HFFc6 (cell line): ENCODE measurements around the gene MED12. TPM values are rescaled to one million over a fixed set of nuclear protein-coding genes. Genes with fewer than 3 reads are reported as not detected.

Source experiments
- DNase-seq: peaks from one replicate; pipeline ENCODE4 v3.0.0-alpha.2; 2018
- H3K27ac Mint-ChIP-seq: 2 replicates; pipeline ENCODE4 v1.8.0; 2020; ENCODE audit warnings: mild to moderate bottlenecking, mixed read lengths
- H3K27me3 Mint-ChIP-seq: 2 replicates; pipeline ENCODE4 v1.8.0; 2021; ENCODE audit warnings: mild to moderate bottlenecking, moderate library complexity, mixed read lengths; ENCODE audit not compliant: insufficient read depth
- H3K36me3 Mint-ChIP-seq: 2 replicates; pipeline ENCODE4 v1.8.0; 2021; ENCODE audit warnings: low read depth, mixed read lengths
- H3K4me1 Mint-ChIP-seq: 2 replicates; pipeline ENCODE4 v1.8.0; 2020; ENCODE audit warnings: low read depth, mixed read lengths
- H3K4me3 Mint-ChIP-seq: 2 replicates; pipeline ENCODE4 v1.8.0; 2020; ENCODE audit warnings: mild to moderate bottlenecking, moderate library complexity, mixed read lengths
- H3K9me3 Mint-ChIP-seq: 2 replicates; pipeline ENCODE4 v1.8.0; 2020; ENCODE audit warnings: mild to moderate bottlenecking, mixed read lengths
- total RNA-seq, 6 experiments: library from RNA; stranded (reverse); fragmentation: NEBNext Ultra II Directional; extraction: Animal tissue kit (Norgen Biotek cat#: 25700); gene quantifications; 2 replicates in 1 of 6; 3 replicates in 5 of 6; pipeline ENCODE4 v1.2.3, GENCODE V29; 2021
- TF ChIP-seq, protein P1 (sequence below): fragments of 200-600 bp; sonication (generic); IDR thresholded peaks from 2 replicates; pipeline ENCODE4 v1.5.0; 2021; ENCODE audit warnings: antibody characterized with exemption, mild to moderate bottlenecking

MED12 gene
- total RNA-seq, 6 experiments from 2014 or later: 22.8 to 31.2 (median 28.5) TPM

DNA sequence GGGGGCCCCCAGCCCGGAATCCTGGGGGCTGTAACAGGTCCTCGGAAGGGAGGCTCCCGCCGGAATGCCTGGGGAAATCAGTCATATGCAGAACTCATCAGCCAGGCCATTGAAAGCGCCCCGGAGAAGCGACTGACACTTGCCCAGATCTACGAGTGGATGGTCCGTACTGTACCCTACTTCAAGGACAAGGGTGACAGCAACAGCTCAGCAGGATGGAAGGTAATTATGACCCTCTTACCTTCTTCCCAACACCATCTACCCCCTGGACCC is 21.7 kb upstream of the MED12 start:
- TF ChIP-seq, protein P1, sequence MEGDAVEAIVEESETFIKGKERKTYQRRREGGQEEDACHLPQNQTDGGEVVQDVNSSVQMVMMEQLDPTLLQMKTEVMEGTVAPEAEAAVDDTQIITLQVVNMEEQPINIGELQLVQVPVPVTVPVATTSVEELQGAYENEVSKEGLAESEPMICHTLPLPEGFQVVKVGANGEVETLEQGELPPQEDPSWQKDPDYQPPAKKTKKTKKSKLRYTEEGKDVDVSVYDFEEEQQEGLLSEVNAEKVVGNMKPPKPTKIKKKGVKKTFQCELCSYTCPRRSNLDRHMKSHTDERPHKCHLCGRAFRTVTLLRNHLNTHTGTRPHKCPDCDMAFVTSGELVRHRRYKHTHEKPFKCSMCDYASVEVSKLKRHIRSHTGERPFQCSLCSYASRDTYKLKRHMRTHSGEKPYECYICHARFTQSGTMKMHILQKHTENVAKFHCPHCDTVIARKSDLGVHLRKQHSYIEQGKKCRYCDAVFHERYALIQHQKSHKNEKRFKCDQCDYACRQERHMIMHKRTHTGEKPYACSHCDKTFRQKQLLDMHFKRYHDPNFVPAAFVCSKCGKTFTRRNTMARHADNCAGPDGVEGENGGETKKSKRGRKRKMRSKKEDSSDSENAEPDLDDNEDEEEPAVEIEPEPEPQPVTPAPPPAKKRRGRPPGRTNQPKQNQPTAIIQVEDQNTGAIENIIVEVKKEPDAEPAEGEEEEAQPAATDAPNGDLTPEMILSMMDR: no peak
- Mint-ChIP-seq H3K27me3 (no peaks in the 10 kb centered on the region; the same call in 1 of the 2 replicates), H3K36me3 (no peaks in the 10 kb centered on the region), H3K9me3 (no peaks in the 10 kb centered on the region), H3K27ac (no peak overlapping the region), H3K4me3 (peak overlapping the region; percentile 98), H3K4me1 (peaks cover 7% of the 10 kb centered on the region; the same call in 1 of the 2 replicates)
- no peak for DNase-seq

DNA sequence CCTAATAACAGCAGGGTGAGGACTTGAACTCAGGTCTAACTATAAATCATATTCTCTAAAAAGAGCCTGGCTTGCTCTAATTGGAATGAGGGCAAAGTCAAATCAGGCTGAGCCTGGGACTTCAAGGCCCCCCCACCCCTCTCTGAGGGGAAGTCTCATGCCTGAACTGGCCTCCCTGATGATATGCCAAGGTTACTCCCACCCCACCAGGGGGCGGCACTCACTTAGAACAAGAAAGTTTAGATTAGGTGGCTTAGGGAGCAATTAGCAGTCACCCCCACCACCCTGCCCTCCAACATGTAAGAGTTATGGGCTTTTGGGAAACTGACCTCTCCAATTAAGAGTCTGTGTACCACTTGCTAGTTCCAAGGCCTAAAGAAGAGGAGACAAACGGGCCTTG is 20.1 kb upstream of the MED12 start:
- H3K27me3 Mint-ChIP-seq: no peaks in the 10 kb centered on the region; the same call in 1 of the 2 replicates

DNA sequence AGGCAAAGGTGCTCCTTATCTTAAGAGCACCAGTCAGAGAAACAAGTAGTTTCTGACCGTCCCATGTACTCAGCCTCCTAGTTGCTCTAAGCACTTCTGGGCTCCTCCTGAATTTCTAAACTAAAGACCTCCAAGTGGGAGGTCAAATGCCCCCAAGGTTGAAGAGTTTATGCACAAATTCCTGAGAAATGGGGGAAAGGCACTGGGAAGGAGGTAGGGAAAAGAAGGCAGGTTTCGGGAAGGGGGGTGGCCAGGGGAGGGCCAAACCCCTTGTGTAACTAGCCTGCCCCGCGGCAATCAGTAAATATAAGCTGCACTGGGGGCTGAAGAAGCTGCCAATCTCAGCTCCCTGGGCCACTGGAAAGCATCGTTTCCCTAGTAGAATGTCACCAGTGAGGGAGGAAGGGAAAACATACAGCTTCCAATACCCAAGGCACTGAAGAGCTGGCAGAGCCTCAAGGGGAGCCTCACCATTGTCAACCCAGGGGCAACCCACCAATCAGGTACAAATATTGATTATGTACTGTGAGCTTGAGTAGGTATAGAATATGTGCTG is 19.4 kb upstream of the MED12 start:
- Mint-ChIP-seq H3K4me3 (no peak overlapping the region), H3K9me3 (no peaks in the 10 kb centered on the region), H3K36me3 (no peaks in the 10 kb centered on the region), H3K4me1 (peaks cover 11% of the 10 kb centered on the region; the same call in 1 of the 2 replicates), H3K27me3 (no peaks in the 10 kb centered on the region; the same call in 1 of the 2 replicates), H3K27ac (no peak overlapping the region)
- TF ChIP-seq, protein P1: no peak
- no peak for DNase-seq

More for the DNA sequence above, 20.1 kb upstream of the MED12 start:
- H3K4me1 Mint-ChIP-seq: peaks cover 7% of the 10 kb centered on the region; the same call in 1 of the 2 replicates
- H3K9me3 Mint-ChIP-seq: no peaks in the 10 kb centered on the region
- no peak overlapping the region for H3K27ac Mint-ChIP-seq
- no peaks in the 10 kb centered on the region for H3K36me3 Mint-ChIP-seq
- H3K4me3 Mint-ChIP-seq: no peak overlapping the region
- DNase-seq: no peak
- TF ChIP-seq, protein P1: peak; percentile 71

DNA sequence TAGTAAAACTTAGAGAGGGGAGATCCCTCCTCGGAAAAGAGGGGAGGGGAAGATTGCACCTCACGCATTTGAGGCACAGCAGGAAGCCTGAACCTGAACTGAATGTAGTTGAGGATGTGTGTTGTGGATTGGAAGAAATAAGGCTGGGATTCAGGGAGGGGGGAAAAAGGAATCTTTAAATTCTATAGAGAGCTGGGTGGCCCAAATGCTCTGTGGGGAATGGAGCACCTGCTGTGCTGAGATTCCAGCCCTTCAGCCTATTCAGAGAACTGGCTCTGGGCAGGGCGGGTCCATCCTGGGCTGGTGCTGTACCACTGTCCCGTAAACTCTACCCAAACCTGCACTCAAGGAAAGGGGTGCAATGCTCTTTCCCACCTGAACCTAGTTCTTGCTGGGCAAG is 18.7 kb upstream of the MED12 start:
- DNase-seq: no peak
- H3K27ac Mint-ChIP-seq: no peak overlapping the region
- no peaks in the 10 kb centered on the region; the same call in 1 of the 2 replicates for H3K27me3 Mint-ChIP-seq
- no peak overlapping the region for H3K4me3 Mint-ChIP-seq
- no peaks in the 10 kb centered on the region for H3K9me3 Mint-ChIP-seq
- no peaks in the 10 kb centered on the region for H3K36me3 Mint-ChIP-seq
- H3K4me1 Mint-ChIP-seq: peaks cover 15% of the 10 kb centered on the region; the same call in 1 of the 2 replicates
- TF ChIP-seq, protein P1: no peak

DNA sequence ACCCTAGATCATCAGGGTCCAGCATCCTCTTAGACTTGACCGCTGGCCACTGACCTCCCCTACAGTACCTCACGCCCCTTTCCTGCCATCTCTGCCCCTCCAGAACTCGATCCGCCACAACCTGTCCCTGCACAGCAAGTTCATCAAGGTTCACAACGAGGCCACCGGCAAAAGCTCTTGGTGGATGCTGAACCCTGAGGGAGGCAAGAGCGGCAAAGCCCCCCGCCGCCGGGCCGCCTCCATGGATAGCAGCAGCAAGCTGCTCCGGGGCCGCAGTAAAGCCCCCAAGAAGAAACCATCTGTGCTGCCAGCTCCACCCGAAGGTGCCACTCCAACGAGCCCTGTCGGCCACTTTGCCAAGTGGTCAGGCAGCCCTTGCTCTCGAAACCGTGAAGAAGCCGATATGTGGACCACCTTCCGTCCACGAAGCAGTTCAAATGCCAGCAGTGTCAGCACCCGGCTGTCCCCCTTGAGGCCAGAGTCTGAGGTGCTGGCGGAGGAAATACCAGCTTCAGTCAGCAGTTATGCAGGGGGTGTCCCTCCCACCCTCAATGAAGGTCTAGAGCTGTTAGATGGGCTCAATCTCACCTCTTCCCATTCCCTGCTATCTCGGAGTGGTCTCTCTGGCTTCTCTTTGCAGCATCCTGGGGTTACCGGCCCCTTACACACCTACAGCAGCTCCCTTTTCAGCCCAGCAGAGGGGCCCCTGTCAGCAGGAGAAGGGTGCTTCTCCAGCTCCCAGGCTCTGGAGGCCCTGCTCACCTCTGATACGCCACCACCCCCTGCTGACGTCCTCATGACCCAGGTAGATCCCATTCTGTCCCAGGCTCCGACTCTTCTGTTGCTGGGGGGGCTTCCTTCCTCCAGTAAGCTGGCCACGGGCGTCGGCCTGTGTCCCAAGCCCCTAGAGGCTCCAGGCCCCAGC is 17.6 kb upstream of the MED12 start:
- Mint-ChIP-seq H3K36me3 (no peaks in the 10 kb centered on the region), H3K4me1 (peaks cover 8% of the 10 kb centered on the region; the same call in 1 of the 2 replicates), H3K9me3 (no peaks in the 10 kb centered on the region), H3K27ac (no peak overlapping the region), H3K4me3 (no peak overlapping the region), H3K27me3 (no peaks in the 10 kb centered on the region; the same call in 1 of the 2 replicates)
- no peak for DNase-seq
- TF ChIP-seq, protein P1: no peak
